ENCODE results near the gene CLCN3.
"Not testable (repeated sequence)": the region's sequence is repeated elsewhere in the genome, so short reads cannot be mapped to it uniquely, and the experiment has no call there.

Gene CLCN3

DNA sequence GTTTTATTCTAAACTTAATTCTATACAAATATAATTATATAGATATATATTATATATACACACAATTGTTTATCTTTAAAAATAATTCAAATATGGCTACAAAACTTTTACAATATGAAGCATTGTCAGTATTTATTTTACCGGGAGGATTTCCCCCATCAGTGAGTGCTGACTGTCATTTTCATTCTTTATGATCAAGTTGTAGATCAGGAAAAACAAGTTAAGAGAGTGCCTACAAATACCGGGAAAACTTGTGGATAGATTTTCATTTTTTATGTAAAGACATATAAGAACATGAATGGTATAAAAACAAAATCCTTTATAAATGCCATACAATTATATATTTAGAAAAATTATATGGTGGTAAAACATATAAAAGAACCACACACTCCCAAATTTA, 37.8 kb downstream of the CLCN3 start:
- no peak for DNase-seq

DNA sequence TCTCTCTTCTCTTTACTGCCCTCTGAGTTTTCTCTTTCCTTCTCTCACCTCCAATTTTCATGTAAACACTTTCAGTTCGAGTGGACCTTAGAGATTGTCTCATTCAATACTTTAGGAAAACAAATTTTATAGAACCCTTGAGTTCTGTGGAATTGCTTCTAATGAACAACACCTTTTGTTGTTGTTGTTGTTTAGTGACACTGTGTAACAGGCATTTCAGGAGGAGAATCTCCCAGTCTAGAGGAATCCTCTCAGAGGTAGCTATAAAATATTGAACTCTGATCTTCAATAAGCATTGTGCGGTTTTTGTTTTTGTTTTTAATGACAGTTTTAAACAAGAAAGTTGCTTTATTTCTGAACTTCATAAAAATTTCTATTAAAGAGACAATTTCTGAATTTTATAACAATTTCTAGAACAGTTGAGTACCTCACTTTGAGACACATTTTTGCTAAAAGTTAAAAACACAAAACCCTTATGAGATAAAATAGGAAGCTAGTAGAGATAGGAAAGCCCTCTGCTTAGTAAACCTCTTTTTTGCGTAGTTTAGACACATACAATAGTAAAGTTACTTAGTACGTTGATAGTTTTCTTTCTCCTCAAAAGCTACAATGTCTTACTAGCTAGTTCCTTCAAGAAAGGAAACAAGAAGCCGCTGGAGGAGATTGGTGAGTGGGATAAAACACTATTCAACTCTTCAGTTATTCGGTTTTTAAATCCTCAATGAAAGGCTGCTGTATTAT, 38.8 kb downstream of the CLCN3 start:
- no peak for DNase-seq

DNA sequence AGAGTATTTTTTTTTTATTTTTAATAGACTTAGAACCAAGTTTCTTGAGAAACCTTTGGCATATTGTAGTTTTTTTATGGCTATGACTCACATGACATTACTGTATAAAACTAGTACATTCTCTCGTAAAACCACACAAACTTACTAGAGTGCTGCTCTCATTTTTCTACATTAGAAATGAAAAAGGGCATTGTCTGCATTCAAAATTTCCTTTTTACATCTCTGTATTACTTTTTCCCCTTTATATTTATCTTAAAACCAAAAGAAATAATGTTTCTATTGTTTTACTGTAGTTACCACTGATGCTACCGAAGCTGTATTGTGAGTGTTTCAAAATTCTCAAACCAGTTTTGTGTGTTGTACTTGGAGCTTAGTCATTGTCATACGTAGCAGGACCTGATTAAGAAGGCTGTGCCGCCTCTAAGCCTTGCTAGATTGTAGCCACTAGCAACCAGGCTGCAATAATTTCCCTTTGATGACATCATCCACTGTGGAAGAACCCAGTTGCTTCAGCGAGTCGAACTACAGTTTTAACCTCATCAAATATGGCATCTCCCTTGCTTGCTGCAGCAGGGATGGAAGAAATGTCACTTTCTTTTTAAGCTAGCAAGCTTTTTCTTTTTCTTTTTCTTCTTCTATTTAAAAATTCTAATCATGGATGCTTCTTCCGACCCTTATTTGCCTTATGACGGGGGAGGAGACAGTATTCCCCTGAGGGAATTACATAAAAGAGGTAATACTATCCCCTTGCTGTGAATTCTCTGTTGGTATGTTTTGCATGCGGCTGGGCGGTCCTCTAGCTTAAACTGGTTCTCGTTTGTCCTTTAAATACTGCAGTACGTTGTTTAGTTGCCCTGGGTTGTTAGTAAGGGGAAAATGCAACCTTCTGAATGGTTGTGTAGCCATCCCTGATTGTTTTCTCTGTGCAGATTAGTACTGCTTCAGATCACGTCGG, 39.6 kb downstream of the CLCN3 start:
- peak; percentile 31 for DNase-seq

DNA sequence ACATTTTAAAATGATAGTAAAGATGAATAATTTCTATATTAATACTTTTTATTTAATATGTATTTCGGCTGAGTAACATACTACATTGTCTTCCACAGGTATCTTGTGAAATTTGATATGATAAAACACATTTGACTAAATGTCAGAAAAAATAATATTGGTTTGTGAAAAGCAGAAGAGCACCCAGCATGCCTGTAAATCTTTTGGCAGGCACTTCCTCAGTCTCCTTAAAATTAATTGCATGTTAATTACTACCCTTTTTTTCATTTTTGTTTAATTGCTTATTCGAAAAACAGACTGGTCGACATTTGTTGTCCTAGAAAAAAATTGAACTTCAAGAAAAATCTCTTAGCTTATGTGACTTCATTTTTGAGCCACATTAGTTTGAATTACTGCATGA, 40.6 kb downstream of the CLCN3 start:
- DNase-seq = no peak

DNA sequence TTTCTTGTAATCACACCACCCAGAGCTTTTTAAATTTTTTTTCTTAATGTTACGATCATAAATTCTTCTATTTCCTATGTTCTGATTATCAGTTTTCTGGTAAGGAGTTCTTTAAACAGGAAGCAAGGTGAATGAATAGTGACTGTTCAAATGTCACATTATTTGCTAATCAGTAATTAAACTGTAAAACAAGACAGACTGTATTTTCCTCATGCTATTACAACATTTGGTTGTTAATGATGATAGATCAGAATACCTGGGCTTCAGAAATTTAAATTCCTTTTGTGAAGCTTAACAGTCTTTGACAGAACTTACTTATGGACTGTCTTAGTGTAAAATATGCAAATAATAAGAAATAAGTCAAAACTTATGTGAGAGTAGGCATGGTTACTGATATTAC, 41.4 kb downstream of the CLCN3 start:
- no peak for DNase-seq

DNA sequence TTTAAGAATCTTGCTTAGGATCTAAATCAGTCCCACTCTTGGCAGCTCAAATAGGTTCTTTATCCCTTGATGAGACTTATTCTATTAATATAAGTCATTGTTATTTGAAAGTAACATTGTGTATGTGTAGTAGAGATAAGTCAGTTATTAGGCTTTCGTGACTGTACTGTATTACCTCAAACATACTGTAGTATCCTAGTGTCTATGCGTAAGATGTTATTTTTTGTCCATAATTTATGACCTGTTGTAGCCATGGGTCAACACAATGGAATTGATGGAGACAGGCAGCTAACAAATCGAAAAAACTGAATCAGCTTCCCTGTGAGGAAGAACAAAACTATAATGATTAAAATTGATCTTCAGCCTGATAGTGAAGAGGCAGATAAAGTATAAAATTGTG, 41.8 kb downstream of the CLCN3 start:
- no peak for DNase-seq

DNA sequence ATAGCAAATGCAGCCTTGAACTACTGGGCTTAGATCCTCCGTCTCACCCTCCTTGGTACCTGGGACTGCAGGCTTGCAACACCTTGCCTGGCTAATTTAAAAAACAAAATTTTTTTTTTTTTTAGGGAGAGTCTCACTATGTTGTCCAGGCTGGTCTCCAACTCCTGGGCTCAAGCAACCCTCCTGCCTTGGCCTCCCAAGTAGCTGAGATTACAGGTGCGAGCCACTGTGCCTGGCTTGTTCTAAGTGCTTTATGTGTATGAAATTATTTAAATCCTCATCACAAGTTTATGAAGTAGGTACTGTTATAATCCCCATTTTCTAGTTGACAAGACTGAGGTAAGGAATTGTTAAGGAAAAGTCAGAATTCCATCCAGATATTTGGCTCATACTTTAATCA, 43.0 kb downstream of the CLCN3 start:
- no peak for DNase-seq

DNA sequence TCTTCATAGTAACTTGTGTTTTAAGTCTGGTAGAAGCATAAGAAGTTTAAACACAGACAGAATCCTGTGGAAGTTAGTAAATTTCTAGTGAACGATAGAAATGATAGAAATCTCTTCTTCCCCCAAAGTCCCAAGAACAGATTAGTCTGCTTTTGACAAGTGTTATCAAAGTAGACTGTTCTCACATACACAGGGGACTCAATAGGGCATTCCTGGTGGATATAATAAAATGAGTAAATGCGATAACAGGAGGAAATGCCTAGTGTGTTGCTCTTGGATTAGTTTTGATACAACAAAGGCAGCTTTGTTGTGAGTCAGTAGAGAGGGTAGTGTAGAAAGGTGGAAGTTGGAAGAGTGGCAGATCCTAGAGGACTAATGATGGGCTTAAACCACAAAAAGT, 43.5 kb downstream of the CLCN3 start:
- no peak for DNase-seq

DNA sequence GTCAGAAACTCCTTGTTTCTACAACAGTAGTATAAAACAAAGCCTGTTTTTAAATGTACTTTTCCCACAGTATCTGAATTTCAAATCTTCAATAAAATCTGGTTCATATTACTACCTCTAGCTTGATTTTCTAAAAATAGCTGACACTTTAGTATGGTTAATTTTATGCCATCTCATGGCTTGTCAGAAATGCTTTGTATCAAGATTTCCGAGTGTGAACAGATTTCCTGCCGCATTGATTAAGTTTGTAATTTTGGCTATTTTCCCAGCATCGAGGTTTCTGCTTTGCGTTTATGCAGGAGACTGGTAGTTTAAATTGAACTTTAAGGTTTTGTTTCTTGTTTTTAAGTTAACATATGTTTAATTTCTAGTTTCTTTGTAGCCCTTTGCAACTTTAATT, 44.2 kb downstream of the CLCN3 start:
- DNase-seq = no peak

DNA sequence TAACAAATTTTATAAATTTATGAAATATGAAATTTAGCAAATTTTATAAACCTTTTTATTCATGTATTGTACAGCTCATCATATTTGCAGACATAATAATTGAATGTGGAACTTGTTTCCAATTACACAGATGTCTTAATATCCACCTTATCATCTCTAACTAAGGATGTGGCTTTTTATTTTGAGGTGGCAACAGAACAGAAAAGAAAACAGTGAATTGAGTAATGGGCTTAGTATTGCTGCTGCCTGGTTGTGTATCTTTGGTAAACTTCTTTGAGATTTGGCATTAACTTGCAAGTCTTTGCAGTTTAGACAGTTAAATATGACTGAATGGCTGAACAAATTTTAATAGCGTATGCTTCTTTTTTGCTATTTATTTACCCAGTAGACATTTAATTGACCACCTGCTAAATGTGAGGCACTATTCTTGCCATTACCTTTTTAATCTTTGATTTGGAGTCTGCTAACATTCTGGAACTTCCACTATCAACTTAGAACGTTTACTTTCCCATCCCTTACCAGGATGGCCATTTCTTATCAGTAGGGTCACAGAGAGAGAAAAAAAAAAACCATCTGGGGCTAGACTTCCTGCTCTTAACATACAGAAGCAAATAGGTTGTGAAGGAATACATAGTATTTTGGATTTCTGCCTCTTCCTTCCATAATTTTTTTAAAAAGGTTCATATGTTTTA, 44.8 kb downstream of the CLCN3 start:
- no peak for DNase-seq

DNA sequence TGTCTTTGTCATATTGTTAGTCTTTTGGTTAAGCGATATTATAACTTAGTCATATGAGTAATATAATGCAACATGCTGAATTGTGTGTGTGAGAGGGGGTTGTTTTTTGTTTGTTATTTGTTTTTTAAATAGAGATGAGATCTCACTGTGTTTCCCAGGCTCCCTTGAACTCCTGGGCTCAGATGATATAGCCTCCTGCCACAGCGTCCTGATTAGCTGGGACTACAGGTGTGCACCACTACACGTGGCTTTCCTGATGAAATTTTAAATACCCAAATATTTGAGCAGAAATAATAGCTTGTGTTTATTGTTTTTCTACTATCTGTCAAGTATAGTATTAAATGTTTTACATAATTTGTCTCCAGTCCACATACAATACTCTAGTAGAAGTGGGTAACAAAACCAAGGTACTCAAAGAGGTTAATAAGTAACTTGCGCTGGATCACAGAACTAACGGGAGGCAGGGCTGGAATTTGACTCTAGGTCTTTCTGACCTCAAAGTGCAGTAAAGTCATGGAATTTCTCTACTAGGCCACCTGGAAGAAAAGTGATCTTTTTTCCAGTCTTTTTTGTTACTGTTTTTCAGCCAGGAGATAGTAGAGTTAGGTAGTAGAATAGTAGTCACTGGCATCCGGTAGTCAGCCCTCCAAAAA, 47.8 kb downstream of the CLCN3 start:
- DNase-seq = no peak

DNA sequence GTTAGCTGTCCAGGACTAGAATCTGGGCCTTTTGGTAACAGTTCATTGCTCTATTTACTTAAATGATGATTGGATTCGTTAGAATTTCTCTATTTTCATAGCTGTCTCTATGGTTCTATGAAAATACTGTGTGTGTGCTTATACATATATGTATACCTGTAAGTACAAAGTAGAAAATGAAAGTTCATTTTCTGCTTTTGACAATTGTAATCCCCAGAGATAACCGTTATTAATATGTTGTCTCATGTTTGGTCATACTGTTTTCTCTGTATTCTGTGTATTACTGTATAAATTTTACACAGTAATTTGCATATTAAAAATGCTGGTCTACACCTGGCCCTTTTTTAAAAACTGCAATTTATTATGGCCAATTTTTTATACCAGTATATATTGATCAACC, 55.4 kb downstream of the CLCN3 start:
- DNase-seq = no peak

DNA sequence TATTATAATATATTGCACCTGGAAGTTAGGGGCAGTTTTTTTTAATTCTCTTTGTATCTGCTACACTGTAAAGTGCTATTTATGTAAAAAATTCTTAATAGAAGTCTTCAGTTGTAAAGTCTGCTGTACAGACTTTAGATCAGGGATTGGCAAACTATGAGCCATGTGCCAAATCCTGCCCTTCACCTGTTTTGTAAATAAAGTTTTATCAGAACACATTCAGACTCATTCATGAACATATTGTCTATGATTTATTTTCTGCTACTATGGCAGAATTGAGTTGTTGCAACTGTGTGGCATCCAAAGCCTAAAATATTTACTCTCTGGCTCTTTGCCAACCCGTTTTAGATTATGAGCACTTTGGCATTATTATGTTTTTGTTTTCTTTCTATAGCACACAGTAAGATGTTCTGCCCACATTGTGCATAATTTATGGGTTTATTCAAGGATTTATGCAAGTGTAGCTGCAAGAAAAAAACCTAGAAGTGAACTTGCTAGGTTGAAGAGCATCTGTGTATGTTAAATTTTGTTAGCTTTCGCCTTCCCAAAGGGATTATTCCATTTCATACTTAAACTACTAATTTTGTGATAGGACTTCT, 56.9 kb downstream of the CLCN3 start:
- no peak for DNase-seq

DNA sequence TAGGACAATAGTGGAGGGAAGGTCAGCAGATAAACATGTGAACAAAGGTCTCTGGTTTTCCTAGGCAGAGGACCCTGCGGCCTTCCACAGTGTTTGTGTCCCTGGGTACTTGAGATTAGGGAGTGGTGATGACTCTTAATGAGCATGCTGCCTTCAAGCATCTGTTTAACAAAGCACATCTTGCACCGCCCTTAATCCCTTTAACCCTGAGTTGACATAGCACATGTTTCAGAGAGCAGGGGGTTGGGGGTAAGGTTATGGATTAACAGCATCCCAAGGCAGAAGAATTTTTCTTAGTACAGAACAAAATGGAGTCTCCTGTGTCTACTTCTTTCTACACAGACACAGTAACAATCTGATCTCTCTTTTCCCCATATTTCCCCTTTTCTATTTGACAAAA, 58.1 kb downstream of the CLCN3 start:
- not testable (repeated sequence) for DNase-seq

DNA sequence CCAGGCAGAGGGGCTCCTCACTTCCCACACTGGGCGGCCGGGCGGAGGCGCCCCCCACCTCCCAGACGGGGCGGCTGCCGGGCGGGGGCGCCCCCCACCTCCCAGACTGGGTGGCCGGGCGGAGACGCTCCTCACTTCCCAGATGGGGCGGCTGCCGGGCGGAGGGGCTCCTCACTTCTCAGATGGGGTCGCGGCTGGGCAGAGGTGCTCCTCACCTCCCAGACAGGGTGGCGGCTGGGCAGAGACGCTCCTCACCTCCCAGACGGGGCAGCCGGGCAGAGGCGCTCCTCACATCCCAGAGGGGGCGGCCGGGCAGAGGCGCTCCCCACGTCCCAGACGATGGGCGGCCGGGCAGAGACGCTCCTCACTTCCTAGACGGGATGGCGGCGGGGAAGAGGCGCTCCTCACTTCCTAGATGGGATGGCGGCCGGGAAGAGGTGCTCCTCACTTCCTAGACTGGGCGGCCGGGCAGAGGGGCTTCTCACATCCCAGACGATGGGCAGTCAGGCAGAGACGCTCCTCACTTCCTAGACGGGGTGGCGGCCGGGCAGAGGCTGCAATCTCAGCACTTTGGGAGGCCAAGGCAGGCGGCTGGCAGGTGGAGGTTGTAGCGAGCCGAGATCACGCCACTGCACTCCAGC, 58.7 kb downstream of the CLCN3 start:
- DNase-seq = not testable (repeated sequence)

DNA sequence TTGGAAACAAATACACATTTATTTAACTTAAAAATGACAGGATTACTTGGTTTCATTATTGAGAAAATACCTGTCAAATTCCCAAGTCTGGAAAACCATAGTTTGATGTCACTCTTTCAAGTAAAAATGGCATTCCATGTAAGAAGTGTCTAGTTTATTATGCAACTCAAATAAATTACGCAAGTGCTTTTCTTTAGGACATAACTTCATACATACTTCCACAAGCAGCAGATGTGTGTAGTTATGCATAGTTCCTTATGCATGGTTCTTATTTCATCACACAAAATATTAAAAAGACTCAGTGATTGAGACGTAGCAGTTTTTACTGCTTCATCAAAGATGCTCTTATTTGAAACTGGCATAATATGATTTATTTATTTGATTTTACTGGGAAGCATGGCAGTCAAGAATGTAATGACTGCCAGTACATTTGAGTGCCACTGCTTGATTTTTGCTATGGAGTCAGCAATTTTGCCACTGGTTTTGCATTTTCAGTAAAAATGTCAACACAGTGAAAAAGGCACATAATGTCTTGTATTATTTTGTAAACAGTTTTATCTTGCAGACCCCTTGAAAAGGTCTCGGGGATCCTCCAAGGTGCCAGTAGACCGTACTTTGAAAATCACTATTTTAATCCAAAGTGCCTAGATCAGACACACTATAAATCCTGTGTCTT, 62.1 kb downstream of the CLCN3 start:
- DNase-seq = no peak

DNA sequence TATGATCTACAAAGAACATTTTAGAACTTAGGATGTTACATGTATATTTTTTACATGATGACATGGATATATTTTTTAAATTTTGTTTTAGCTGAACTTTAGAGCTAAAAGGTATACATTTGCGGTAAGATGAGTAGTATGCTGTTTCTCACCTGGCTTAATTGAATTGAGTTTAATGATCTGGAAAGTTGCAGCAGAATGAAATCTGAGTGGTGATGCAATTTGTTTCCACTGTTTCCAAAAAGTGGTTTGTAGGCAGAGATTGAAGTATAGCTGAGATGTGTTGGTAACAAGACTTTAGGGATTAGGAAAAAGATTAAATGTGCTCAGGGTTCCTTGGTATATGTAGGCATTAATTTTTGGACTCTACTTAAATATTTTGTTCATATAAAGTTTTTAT, 69.3 kb downstream of the CLCN3 start:
- no peak for DNase-seq

DNA sequence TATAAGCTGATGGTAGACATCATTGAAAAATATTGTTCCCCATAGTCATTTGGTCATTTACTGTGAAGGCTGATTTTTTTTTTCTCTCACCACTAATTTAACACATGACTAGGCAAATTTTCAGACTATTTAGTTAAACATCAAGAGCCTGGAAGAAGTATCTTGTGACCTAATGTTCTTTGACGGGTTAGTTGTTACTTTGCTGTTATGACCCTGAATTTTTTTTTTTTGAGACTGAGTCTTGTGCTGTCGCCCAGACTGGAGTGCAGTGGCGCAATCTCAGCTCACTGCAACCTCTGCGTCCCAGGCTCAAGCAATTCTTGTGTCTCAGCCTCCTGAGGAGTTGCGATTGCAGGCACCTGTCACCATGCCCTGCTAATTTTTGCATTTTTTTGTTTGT, 70.4 kb downstream of the CLCN3 start:
- no peak for DNase-seq

DNA sequence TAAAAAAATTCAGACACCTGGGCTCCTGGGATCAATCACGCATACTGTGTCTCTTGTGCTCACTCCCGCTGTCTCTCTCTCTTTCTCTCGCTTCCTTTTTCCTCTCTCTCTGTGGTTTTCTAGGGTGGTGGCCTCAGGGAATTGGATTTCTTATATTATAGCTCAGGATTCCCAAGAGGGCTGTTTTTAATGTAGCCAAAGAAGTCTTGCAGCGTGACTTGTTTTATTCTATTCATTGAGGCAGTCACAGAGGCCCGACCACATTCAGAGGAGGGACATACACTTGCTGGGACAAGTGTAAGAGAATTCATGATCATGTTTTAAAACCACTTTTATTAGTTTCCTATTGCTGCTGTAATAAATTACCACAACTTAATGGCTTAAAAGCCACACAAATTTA, 78.0 kb downstream of the CLCN3 start:
- DNase-seq = no peak

DNA sequence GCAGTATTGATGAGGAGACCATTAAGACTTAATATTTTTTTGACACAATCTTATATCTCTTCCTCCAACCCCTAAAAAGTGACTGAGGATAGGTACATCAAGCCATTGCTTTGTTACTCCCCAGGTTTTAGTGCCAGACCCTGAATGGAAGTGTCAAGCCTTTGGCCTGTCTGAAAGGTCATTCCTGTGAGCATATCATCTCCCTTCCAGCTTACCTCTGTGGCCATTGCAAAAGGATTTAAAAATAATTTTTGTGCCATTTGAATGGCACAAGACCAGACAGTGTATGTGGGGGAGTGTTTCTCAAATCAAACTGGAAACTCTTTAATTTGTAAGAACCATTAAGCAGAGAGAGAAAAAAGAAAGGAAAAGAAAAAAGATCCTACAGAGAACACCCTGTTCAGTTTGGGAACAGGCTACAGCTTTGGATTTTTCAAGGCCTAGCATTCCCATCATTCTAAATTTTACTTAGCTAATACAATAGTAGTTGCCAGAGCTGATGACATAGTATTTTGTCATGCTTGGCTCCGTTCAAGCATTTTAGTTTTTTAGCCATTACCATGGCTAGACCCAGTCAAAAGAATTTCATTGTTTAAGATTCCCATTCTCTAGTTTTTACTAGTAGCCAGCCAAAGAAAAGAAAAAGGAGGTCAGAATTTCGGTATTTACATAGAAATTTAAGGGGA, 87.7 kb downstream of the CLCN3 start:
- no peak for DNase-seq

DNA sequence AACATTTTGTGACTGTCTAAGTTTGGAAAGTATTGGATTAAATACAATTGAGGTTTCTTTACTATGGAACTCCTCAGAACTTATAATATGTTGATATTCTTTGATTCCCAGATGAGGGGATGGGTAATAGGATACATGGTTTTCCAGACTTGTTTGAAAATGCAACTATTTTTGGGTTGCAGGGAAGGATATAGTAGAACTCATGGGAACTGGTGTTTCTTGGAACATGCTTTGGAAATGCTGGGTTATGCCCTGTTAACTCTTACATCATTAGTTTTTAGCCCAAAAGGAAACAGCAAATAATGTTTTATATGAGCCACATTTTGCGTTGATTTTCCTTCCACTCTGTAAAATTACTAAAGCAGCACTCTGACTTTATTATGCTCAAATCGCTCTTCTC, 95.4 kb downstream of the CLCN3 start:
- DNase-seq = no peak
